Activated CD8-positive, alpha-beta memory T cell treated with anti-CD3 and anti-CD28 coated beads for 1 hour (primary cell): ENCODE results near the gene MAP4K3.

Experiments used
- DNase-seq, 2 donors: peaks; one replicate each; pipeline ENCODE4 v3.0.0-alpha.2; 2020; ENCODE audit warnings: low read depth in 1 of 2; ENCODE audit errors: extremely low read depth in 1 of 2

MAP4K3 gene

DNA sequence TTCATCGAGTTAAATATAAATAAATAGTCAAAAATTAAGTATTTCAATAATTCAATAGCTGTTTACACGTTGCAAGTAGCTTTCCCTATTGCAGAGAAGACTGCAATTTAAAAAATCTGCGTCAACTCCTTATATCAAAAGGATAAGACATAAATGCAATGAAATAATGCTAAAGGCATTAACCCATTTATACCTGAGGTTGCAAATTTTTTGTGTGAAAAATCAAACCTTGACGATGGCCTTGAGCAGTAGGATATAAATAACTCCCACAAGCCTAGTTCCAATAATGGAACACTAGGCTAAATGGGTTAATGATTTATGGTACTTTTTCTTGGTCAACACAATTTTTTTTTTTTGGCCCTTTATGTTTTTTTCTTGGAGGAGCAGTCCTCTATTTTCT, 116.9 kb downstream of the MAP4K3 start:
- DNase-seq, result no peak

- no peak for DNase-seq
These were observed 123.5 kb downstream of the MAP4K3 start for GRCh38 chr2:39313575-39313974.

DNA sequence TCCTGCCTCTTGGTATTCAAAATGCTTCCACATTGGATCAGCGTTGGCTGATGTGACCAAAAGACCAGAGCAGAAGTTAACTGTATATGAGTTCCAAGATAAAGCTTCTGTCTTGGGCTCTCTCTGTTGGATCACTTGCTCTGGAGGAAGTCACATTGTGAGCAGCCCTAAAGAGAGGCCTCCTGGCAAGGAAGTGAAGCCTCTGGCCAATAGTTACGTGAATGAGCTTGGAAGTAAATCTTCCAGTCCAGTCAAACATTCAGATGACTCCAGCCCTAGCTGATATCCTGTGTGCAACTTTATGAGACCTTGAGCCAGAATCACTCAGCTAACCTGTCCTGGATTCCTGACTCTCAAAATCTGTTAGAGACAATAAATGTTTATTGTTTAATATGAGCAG, 125.6 kb downstream of the MAP4K3 start:
- no peak for DNase-seq

DNA sequence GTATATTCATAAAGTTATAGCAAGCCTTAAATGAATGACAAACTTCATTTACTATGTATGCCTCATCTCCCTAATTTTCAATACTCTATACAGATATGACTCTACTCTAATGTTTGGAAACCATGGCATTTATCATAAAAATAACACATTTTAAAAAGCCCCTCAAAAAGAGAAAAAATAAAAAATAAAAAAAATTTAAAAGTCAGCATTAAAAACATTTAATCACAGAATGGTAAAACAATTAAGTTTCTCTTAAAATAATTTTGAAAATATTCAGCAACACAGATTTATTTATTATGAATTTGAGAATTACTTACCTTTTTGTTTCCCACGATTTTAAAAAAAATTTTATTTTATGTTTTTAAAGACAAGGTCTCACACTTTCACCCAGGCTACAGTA, 128.3 kb downstream of the MAP4K3 start:
- no peak for DNase-seq

DNA sequence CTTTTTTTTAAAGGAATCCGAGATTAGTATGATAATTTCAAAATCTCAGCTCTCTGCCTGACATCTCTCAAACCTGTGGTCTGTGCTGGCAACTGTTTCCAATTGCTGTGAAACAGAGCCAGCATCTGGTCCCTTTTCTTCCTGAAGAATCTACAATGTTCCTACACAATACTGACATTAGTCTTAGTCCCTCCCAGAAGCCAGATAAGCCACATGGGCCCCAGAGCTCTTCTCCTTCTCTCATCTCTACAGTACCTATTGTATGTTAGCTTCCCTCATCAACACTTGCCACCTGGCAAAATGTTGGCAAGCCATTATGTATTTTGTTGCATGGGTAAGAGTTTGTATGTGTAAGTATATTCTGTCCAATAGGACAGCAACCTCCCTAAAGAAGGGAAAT, 130.5 kb downstream of the MAP4K3 start:
- DNase-seq, result no peak

GRCh38 chr2:39304729-39305128, 132.4 kb downstream of the MAP4K3 start:
- DNase-seq, result no peak

DNA sequence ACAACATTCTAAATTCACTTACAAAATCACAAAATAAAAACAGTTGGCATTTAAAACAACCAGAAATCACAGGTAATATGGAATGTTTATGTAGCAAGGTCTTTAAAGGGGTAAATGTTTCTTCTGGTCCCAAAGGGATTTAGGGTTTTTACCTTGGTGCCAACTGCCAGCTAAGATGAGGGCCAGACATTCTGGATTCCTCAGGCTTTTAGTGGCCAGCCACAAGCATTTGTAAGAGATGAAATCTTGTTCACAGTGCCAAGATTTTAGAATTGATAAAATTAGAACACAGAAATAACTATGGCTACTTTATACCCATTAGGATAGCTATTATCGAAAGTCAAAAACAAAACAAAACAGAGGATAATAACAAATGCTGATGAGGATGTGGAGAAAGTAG, 132.9 kb downstream of the MAP4K3 start:
- DNase-seq, result no peak

GRCh38 chr2:39301352-39301751, 135.7 kb downstream of the MAP4K3 start:
- DNase-seq, result no peak

DNA sequence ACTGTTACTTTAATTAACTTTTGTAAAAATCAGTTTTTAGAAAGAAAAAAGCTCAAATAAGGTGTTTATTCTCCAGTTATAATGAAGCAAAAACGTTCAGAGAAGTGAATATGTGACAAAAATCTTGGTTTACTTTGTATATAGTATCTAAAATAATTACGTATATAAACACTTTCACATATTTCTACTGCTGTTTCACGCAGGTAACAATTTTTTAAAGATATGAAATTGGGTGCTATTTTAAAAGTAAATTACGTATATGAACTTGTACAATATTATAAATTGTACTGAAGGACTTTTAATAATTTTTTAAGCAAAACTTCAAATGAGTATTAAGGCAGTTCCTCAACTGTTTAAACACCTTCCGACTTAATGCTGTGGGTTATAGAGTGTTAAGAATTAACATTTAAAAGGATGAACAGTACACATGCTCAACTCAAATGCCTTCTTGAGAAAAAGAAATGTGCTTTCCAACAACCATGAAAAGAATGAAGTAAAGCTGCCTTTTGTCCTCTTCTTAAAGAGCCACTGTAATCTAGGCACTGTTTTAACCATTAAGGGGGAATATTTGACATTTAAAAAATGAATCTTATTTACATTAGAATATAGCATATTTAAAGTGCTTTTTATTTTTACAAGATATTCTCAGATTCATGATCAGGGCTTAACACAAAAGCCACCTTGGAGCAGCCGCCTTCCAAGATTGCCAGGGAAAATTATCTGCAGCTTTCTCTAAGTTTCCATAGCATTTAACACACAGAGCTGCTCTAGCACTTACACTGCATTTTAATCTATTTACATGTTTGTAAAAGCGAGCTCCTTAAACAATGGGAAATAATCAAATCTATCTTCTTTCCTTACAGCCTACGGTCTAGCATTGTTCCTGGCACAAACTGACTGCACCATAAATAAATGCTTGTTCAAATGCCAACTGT, 136.8 kb downstream of the MAP4K3 start:
- no peak for DNase-seq

DNA sequence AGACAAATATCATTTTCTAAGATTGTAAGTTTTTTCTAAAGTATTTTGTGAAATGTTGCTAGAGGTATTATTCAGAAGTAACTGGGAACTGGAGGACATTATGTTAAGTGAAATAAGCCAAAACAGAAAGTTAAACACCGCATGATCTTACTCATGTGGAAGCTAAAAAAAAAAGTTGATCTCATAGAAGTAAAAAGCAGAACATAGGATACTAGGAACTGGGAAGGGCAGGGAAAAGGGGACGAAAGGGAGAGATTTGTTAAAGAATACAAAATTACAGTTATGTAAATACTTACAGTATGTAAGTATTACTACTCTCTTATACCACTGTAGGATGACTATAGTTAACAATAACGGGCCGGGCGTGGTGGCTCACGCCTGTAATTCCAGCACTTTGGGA, 146.7 kb downstream of the MAP4K3 start:
- no peak for DNase-seq

- DNase-seq, result no peak
These were observed 147.5 kb downstream of the MAP4K3 start for GRCh38 chr2:39289609-39290008.

DNA sequence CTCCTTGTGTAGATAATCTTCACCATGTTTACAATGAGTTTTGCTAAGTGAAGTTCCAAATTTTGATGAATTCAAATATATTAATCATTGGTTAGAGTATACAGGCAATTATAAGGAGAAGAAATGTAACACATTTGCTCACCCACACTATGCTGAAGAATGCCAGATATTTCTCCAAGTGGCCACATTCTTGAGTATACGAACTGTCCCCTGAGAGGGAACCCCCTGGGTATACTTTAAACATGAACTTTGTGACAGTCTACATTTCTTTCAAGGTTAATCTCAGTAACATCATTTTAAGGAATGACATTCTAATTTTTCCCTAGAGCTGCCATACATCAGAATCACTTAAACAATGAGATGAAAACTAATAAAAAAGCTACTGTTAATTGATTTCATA, 153.5 kb downstream of the MAP4K3 start:
- DNase-seq, result no peak

- DNase-seq, result no peak
These were observed 155.7 kb downstream of the MAP4K3 start for GRCh38 chr2:39281391-39281790.

- no peak for DNase-seq
These were observed 162.1 kb downstream of the MAP4K3 start for GRCh38 chr2:39275016-39275415.

DNA sequence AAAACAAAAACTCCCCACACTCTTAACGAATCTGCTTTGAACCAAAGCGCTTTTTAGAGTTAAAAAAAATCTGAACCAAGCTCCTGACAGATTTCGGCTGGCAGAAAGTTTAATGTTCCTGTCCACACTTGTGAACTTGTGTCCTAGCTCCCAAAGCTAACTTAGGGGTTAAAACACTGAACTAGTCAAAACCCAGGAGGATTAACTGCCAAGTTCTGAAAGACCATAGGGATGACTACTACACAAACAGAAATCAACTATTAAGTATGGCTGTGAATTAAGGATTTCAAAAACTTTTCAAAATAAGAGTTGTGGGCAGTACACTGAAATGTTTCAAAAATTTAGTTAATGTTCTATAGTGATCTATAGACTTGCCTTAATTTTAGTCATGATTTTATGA, 167.1 kb downstream of the MAP4K3 start:
- DNase-seq, result no peak

- DNase-seq, result no peak
These were observed 170.1 kb downstream of the MAP4K3 start for GRCh38 chr2:39266916-39267434.

DNA sequence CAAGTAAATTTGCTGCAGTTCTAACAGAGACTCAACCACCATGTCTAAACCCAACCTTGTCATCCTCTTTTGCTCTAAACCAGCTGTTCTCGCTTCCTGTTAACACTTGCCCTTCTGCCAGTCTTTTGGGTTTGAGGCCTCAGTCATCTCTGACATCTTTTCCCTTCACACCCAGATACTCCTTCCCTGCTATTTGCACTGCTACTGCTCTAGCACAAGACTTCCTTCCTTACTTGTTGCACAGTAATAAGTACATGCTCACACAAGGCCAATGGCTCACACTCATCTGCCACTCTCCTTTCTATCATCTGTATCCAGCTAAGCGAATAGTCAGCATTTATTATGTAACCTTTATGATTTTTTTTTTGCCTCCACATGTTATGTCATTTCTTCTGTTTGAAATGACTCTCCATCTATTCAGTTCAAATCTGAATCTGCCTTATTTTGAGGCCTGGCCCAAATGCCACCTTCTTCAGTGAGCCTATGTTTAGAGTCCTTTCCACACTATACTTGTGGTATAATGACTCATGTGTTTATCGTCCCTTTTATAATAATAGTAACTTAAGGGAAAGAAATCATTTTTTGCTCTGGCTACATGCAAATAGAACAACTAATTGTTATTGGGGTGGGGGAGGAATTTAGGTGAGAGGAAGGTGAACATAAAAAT, 170.8 kb downstream of the MAP4K3 start:
- no peak for DNase-seq

- no peak for DNase-seq
These were observed 171.8 kb downstream of the MAP4K3 start for GRCh38 chr2:39265315-39265714.

GRCh38 chr2:39264733-39265132, 172.4 kb downstream of the MAP4K3 start:
- DNase-seq, result no peak

DNA sequence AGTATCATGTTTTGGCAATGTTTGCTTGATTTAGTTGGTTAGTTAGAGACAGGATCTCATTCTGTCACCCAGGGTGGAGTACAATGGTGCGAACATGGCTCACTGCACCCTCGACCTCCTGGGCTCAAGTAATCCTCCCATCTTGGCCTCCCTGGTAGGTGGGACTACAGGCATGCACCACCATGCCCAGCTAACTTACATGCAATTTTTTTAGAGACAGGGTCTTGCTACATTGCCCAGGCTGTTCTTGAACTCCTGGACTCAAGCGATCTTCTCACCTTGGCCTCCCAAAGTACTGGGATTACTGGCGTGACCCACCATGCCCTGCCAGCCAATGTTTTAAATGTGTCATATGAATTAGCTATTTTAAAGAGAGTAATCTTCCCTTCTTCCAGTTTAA, 177.0 kb downstream of the MAP4K3 start:
- DNase-seq, result no peak

DNA sequence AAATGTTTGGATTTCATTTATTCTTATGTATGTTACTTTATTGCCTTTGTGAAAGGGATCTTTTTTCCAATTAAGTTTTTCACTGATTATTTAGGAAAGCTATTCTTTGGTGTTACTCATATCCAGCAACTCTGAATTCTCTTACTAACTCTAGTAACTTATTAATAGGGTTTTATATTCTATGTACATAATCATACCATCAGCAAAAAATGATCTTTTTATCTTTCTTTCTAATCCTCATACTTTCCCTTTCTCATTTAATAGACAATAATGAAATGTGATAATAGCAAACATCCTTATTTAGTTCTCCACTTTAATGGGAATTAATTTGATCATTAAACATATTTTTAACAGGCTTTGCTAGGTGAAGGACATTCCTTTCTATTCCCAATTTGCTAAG, 181.0 kb downstream of the MAP4K3 start:
- DNase-seq, result no peak

GRCh38 chr2:39252888-39253518, 184.1 kb downstream of the MAP4K3 start:
- DNase-seq, result no peak
